Endodermal cell (in vitro differentiated cells): ENCODE results near the gene ITIH5. TPM values are rescaled to one million over a fixed set of nuclear protein-coding genes. Genes with fewer than 3 reads are reported as not detected.

Experiments
- DNase-seq: peaks from one replicate; pipeline ENCODE4 v3.0.0-alpha.2; 2017
- H3K27ac ChIP-seq: 2 replicates; pipeline ENCODE4 v1.5.1; 2013; ENCODE audit warnings: mild to moderate bottlenecking, low read depth, low read length, moderate library complexity
- H3K27me3 ChIP-seq: 2 replicates; pipeline ENCODE4 v1.6.1; 2013; ENCODE audit warnings: mild to moderate bottlenecking, low read length, moderate library complexity; ENCODE audit not compliant: insufficient read depth, control insufficient read depth, poor library complexity, severe bottlenecking
- H3K36me3 ChIP-seq: 2 replicates; pipeline ENCODE4 v1.7.0; 2013; ENCODE audit warnings: mild to moderate bottlenecking, low read length, moderate library complexity; ENCODE audit not compliant: control insufficient read depth, insufficient read depth
- H3K4me1 ChIP-seq: one replicate; pipeline ENCODE4 v1.7.0; 2013; ENCODE audit warnings: low read length; ENCODE audit not compliant: control insufficient read depth, insufficient read depth
- H3K4me3 ChIP-seq: 2 replicates; pipeline ENCODE4 v1.5.1; 2013; ENCODE audit warnings: mild to moderate bottlenecking, low read length, moderate library complexity
- H3K9ac ChIP-seq: 2 replicates; pipeline ENCODE4 v1.6.1; 2013; ENCODE audit warnings: mild to moderate bottlenecking, low read length, moderate library complexity; ENCODE audit not compliant: poor library complexity, severe bottlenecking; ENCODE audit errors: extremely low read depth
- H3K9me3 ChIP-seq: 2 replicates; pipeline ENCODE4 v1.6.1; 2013; ENCODE audit warnings: mild to moderate bottlenecking, low read length, moderate library complexity; ENCODE audit not compliant: control insufficient read depth
- H3K27ac Mint-ChIP-seq: 2 replicates; pipeline ENCODE4 v1.8.0; 2020; ENCODE audit warnings: mixed read lengths
- H3K27me3 Mint-ChIP-seq: 2 replicates; pipeline ENCODE4 v1.8.0; 2021; ENCODE audit warnings: mild to moderate bottlenecking, mixed read lengths; ENCODE audit not compliant: insufficient read depth
- H3K36me3 Mint-ChIP-seq: 2 replicates; pipeline ENCODE4 v1.8.0; 2020; ENCODE audit warnings: low read depth, mixed read lengths
- H3K4me1 Mint-ChIP-seq: 2 replicates; pipeline ENCODE4 v1.8.0; 2020; ENCODE audit warnings: mixed read lengths
- H3K4me3 Mint-ChIP-seq: 2 replicates; pipeline ENCODE4 v1.8.0; 2020; ENCODE audit warnings: mild to moderate bottlenecking, moderate library complexity, mixed read lengths
- H3K9me3 Mint-ChIP-seq: 2 replicates; pipeline ENCODE4 v1.8.0; 2020; ENCODE audit warnings: mild to moderate bottlenecking, mixed read lengths
- CTCF ChIP-seq: fragments of 200-600 bp; sonication (generic); conservative IDR thresholded peaks from 2 replicates; pipeline ENCODE4 v1.5.0; 2021; ENCODE audit warnings: antibody characterized with exemption, mild to moderate bottlenecking
- WGBS, 2 experiments: methylation state at CpG; one replicate each; pipeline versions ENCODE4 v1.1.5 to v1.1.7; 2013; ENCODE audit warnings: missing lambda C conversion rate in 2 of 2, mixed read lengths in 1 of 2; ENCODE audit not compliant: insufficient coverage in 1 of 2, insufficient read length in 1 of 2; 5-methylcytosine and 5-hydroxymethylcytosine counted together
- total RNA-seq, 2 donors: library from RNA; stranded (reverse); fragmentation: NEBNext Ultra II Directional in 1 of 2; extraction: Animal tissue kit (Norgen Biotek cat#: 25700) in 1 of 2; gene quantifications; 2 replicates in 1 of 2; 3 replicates in 1 of 2; pipeline ENCODE4 v1.2.1, GENCODE V29; 2021

The ITIH5 gene
- total RNA-seq, 2 donors from 2014 or later: 2.9 to 5.3 TPM

- Histone ChIP-seq H3K27me3 (no peaks in the 10 kb centered on the region), H3K4me3 (no peak overlapping the region), H3K27ac (no peak overlapping the region), H3K9me3 (no peaks in the 10 kb centered on the region), H3K36me3 (no peaks in the 10 kb centered on the region), H3K4me1 (no peaks in the 10 kb centered on the region), H3K9ac (no peak overlapping the region)
- Mint-ChIP-seq H3K27me3 (no peaks in the 10 kb centered on the region), H3K4me3 (no peak overlapping the region), H3K9me3 (no peaks in the 10 kb centered on the region), H3K27ac (no peak overlapping the region), H3K36me3 (no peaks in the 10 kb centered on the region), H3K4me1 (no peaks in the 10 kb centered on the region)
- no peak for TF ChIP-seq CTCF
- DNase-seq: no peak
- 81 to 93% methylated on average over 4 of the region's 4 CpGs for WGBS, 2 experiments
These were observed 94.8 kb downstream of the ITIH5 start for GRCh38 chr10:7571981-7572380.

- Mint-ChIP-seq H3K9me3 (no peaks in the 10 kb centered on the region), H3K4me3 (no peak overlapping the region), H3K36me3 (no peaks in the 10 kb centered on the region), H3K4me1 (peaks cover 8% of the 10 kb centered on the region), H3K27ac (no peak overlapping the region), H3K27me3 (no peaks in the 10 kb centered on the region)
- no peaks in the 10 kb centered on the region for H3K36me3 ChIP-seq
- no peak overlapping the region for H3K27ac ChIP-seq
- no peaks in the 10 kb centered on the region for H3K9me3 ChIP-seq
- no peak overlapping the region for H3K9ac ChIP-seq
- no peak overlapping the region for H3K4me3 ChIP-seq
- no peak for TF ChIP-seq CTCF
- peaks cover 6% of the 10 kb centered on the region for H3K4me1 ChIP-seq
- 75 to 94% methylated on average over 2 to 4 of the region's 4 CpGs for WGBS, 2 experiments
- DNase-seq: no peak
- H3K27me3 ChIP-seq: no peaks in the 10 kb centered on the region
These were observed 98.7 kb downstream of the ITIH5 start for GRCh38 chr10:7567911-7568620.

- no peaks in the 10 kb centered on the region for H3K36me3 ChIP-seq
- 88 to 98% methylated on average over 3 to 5 of the region's 5 CpGs for WGBS, 2 experiments
These were observed 99.9 kb downstream of the ITIH5 start for GRCh38 chr10:7566891-7567290.

More at GRCh38 chr10:7566891-7567290, 99.9 kb downstream of the ITIH5 start:
- Mint-ChIP-seq H3K9me3 (no peaks in the 10 kb centered on the region), H3K27ac (no peak overlapping the region), H3K4me3 (no peak overlapping the region), H3K4me1 (peaks cover 17% of the 10 kb centered on the region), H3K27me3 (no peaks in the 10 kb centered on the region), H3K36me3 (no peaks in the 10 kb centered on the region)
- Histone ChIP-seq H3K9me3 (no peaks in the 10 kb centered on the region), H3K4me1 (peaks cover 6% of the 10 kb centered on the region), H3K27ac (no peak overlapping the region), H3K27me3 (no peaks in the 10 kb centered on the region), H3K9ac (no peak overlapping the region), H3K4me3 (no peak overlapping the region)
- no peak for DNase-seq
- no peak for TF ChIP-seq CTCF
